ENCODE data around the gene HS3ST4.

The HS3ST4 gene

GRCh38 chr16:25827709-25828108 is 135.9 kb downstream of the HS3ST4 start:
- H3K27me3 Mint-ChIP-seq, result peaks cover 6% of the 10 kb centered on the region
- H3K36me3 Mint-ChIP-seq, result no peaks in the 10 kb centered on the region
- no peak overlapping the region for H3K27ac Mint-ChIP-seq
- no peaks in the 10 kb centered on the region for H3K9me3 Mint-ChIP-seq
- CTCF ChIA-PET, result interaction anchor here (1.0 kb wide), 1 partner anchor 967 kb away, joined by 3 read pairs; no protein-coding TSS in a partner anchor
- no peaks in the 10 kb centered on the region for H3K4me1 Mint-ChIP-seq
- DNase-seq, result no peak
- H3K4me3 Mint-ChIP-seq, result no peak overlapping the region

- CTCF ChIA-PET, result no interaction called here
- Mint-ChIP-seq H3K4me1 (no peaks in the 10 kb centered on the region), H3K9me3 (no peaks in the 10 kb centered on the region), H3K4me3 (no peak overlapping the region), H3K27me3 (peaks cover 6% of the 10 kb centered on the region), H3K27ac (no peak overlapping the region), H3K36me3 (no peaks in the 10 kb centered on the region)
- DNase-seq, result no peak
Observed at GRCh38 chr16:25828510-25828909, 136.8 kb downstream of the HS3ST4 start.

DNA sequence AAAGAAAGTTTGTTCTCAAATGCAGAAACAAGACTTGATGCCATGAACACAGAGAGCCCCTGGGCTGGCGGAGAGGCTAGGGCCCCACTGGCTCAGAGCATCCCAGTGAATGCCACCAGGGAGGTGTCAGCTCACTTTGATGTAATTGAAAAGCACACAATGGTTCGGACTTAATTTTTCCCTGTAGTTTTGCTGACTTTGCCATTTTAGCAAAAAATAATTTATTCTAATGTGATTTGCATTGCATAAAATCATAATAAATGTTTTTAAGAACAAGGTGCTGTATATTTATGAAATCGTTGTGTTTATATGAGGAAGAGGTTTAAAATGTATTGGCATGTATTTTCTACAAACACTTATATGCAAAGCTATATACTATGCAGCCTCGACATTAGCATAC is 140.5 kb downstream of the HS3ST4 start:
- Mint-ChIP-seq H3K4me1 (no peaks in the 10 kb centered on the region), H3K4me3 (no peak overlapping the region), H3K36me3 (no peaks in the 10 kb centered on the region), H3K27ac (no peak overlapping the region), H3K27me3 (peaks cover 14% of the 10 kb centered on the region), H3K9me3 (no peaks in the 10 kb centered on the region)
- CTCF ChIA-PET, result no interaction called here
- no peak for DNase-seq

DNA sequence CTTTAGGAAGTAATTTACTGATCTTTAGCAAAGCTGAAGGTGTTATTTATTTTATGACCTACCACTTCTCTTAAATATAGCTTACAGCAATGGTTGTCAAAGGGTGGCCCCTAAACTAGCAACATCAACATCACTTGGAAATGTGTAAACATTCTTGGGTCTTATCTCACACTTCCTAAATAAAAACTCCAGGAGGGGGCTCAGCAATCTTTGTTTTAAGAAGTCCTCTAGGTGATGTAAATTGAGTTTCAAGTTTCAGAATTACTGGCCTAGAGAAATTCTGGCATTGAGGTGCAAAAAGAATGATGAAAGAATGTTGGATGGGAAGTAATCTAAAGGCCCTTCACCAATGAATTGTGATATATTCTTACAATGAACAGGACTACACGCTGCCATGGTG is 142.3 kb downstream of the HS3ST4 start:
- H3K9me3 Mint-ChIP-seq, result no peaks in the 10 kb centered on the region
- CTCF ChIA-PET, result no interaction called here
- DNase-seq, result no peak
- H3K4me1 Mint-ChIP-seq, result peaks cover 4% of the 10 kb centered on the region
- no peak overlapping the region for H3K27ac Mint-ChIP-seq
- no peak overlapping the region for H3K4me3 Mint-ChIP-seq
- H3K36me3 Mint-ChIP-seq, result no peaks in the 10 kb centered on the region
- peaks cover 11% of the 10 kb centered on the region for H3K27me3 Mint-ChIP-seq

DNA sequence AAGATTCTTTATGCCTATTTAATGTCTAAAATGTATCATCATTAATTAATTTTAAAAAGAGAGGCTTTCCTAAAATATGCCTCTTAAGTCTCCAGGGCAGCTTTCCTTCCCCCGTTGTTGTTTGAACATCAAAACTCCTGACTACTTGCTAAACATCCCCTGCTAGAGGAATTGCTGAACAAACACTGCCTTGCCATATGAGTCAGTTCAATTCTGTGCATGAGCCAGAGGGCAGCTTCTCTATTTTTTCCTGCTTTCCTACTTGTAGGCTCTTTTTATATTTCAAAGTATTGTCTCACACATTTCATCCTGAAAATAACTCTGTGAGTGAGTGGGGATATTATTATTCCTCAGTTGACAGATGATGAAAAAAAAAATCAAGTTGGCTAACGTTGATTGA is 143.4 kb downstream of the HS3ST4 start:
- no peak for DNase-seq
- Mint-ChIP-seq H3K36me3 (no peaks in the 10 kb centered on the region), H3K27me3 (peaks cover 11% of the 10 kb centered on the region), H3K4me3 (no peak overlapping the region), H3K4me1 (peaks cover 4% of the 10 kb centered on the region), H3K27ac (no peak overlapping the region), H3K9me3 (no peaks in the 10 kb centered on the region)
- CTCF ChIA-PET, result no interaction called here

- H3K9me3 Mint-ChIP-seq, result no peaks in the 10 kb centered on the region
- DNase-seq, result peak; percentile 36
- H3K4me1 Mint-ChIP-seq, result peaks cover 4% of the 10 kb centered on the region
- CTCF ChIA-PET, result interaction anchor here (0.6 to 4.1 kb wide), 5 partner anchors 562 to 1010 kb away, joined by 3 to 18 read pairs (median 3); no protein-coding TSS in a partner anchor
- no peak overlapping the region for H3K4me3 Mint-ChIP-seq
- H3K27me3 Mint-ChIP-seq, result peaks cover 11% of the 10 kb centered on the region
- no peaks in the 10 kb centered on the region for H3K36me3 Mint-ChIP-seq
- no peak overlapping the region for H3K27ac Mint-ChIP-seq
Observed at GRCh38 chr16:25838724-25839186, 147.0 kb downstream of the HS3ST4 start.

- CTCF ChIA-PET, result interaction anchor here (4.1 kb wide), 1 partner anchor 804 kb away, joined by 18 read pairs; no protein-coding TSS in a partner anchor
- Mint-ChIP-seq H3K4me1 (peaks cover 4% of the 10 kb centered on the region), H3K9me3 (peaks cover 1% of the 10 kb centered on the region), H3K27me3 (peaks cover 3% of the 10 kb centered on the region), H3K4me3 (no peak overlapping the region), H3K27ac (no peak overlapping the region), H3K36me3 (no peaks in the 10 kb centered on the region)
- DNase-seq, result no peak
Observed at GRCh38 chr16:25841761-25842160, 150.0 kb downstream of the HS3ST4 start.

DNA sequence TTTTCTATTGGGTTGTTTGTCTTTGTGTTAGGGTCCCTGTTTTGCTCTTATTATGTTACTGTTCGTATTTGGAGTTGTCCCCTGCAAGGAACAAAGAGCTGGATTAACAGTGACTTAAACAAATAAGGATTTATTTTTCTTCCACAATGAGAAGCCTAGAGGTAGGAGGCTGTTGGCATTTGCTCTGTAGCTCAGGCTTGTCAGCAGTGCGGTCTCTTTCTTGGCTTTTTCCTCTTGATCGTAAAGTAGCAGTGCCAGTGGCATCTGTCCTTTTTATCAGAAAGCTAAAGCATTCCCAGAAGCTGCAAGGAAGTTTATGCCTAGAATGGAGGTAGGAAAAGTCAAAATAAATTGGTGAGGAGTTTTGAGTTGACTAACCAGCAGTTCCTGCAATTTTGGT is 154.1 kb downstream of the HS3ST4 start:
- CTCF ChIA-PET, result no interaction called here
- DNase-seq, result no peak
- H3K4me1 Mint-ChIP-seq, result no peaks in the 10 kb centered on the region
- no peak overlapping the region for H3K27ac Mint-ChIP-seq
- H3K27me3 Mint-ChIP-seq, result no peaks in the 10 kb centered on the region
- no peak overlapping the region for H3K4me3 Mint-ChIP-seq
- H3K9me3 Mint-ChIP-seq, result peaks cover 1% of the 10 kb centered on the region
- no peaks in the 10 kb centered on the region for H3K36me3 Mint-ChIP-seq

- no peaks in the 10 kb centered on the region for H3K4me1 Mint-ChIP-seq
- no peak for DNase-seq
- no peak overlapping the region for H3K27ac Mint-ChIP-seq
- no peaks in the 10 kb centered on the region for H3K36me3 Mint-ChIP-seq
- no peaks in the 10 kb centered on the region for H3K9me3 Mint-ChIP-seq
- peaks cover 7% of the 10 kb centered on the region for H3K27me3 Mint-ChIP-seq
- H3K4me3 Mint-ChIP-seq, result no peak overlapping the region
- CTCF ChIA-PET, result no interaction called here
Observed at GRCh38 chr16:25854141-25854540, 162.4 kb downstream of the HS3ST4 start.

- no peaks in the 10 kb centered on the region for H3K36me3 Mint-ChIP-seq
- DNase-seq, result no peak
- H3K27ac Mint-ChIP-seq, result no peak overlapping the region
- CTCF ChIA-PET, result no interaction called here
- no peaks in the 10 kb centered on the region for H3K4me1 Mint-ChIP-seq
- H3K9me3 Mint-ChIP-seq, result no peaks in the 10 kb centered on the region
- H3K4me3 Mint-ChIP-seq, result no peak overlapping the region
- peaks cover 7% of the 10 kb centered on the region for H3K27me3 Mint-ChIP-seq
Observed at GRCh38 chr16:25855063-25855462, 163.3 kb downstream of the HS3ST4 start.

DNA sequence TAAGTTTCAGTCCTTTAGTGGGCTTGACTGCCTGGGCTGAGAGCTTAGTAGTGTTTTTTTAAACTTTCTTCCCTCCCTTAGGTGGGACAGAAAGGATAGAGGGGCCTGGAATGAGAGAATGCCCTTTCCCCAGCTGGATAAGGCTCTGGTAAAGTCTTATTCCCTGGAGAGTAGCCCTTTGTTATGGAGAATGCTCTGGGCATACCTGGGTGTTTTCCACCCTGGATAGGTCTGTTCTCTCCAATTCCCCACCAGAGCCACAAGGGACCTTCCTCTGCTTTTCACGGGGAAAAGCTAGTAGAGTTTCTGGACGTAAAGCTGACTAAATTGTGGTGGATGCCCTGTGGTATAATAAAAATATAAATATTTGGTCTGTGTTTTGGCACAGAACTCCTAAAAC is 164.1 kb downstream of the HS3ST4 start:
- DNase-seq, result no peak
- H3K27ac Mint-ChIP-seq, result no peak overlapping the region
- CTCF ChIA-PET, result no interaction called here
- no peak overlapping the region for H3K4me3 Mint-ChIP-seq
- no peaks in the 10 kb centered on the region for H3K9me3 Mint-ChIP-seq
- peaks cover 7% of the 10 kb centered on the region for H3K27me3 Mint-ChIP-seq
- no peaks in the 10 kb centered on the region for H3K36me3 Mint-ChIP-seq
- no peaks in the 10 kb centered on the region for H3K4me1 Mint-ChIP-seq

GRCh38 chr16:25859645-25860044 is 167.9 kb downstream of the HS3ST4 start:
- H3K9me3 Mint-ChIP-seq, result no peaks in the 10 kb centered on the region
- no peak for DNase-seq
- no peaks in the 10 kb centered on the region for H3K4me1 Mint-ChIP-seq
- H3K4me3 Mint-ChIP-seq, result no peak overlapping the region
- no peaks in the 10 kb centered on the region for H3K36me3 Mint-ChIP-seq
- CTCF ChIA-PET, result no interaction called here
- peaks cover 7% of the 10 kb centered on the region for H3K27me3 Mint-ChIP-seq
- no peak overlapping the region for H3K27ac Mint-ChIP-seq

DNA sequence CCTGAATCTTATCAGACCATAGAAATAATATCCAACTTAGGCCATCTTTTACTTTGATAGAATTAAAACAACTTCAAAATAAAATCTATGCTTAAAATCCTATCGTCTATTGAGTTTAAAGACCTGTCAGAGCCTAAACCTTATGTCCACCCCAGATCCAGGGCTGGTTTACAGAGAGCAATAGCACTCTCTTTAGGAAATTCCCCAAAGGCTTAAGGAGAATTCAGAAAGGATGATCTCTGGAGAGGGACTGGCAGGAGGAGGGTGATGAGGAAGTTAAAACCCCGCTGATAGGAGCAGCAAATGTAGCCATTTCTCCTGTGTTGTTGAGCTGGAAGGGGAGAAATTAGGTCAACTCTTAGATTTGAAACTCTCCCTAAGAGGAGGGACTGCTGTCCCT is 175.3 kb downstream of the HS3ST4 start:
- H3K27me3 Mint-ChIP-seq, result no peaks in the 10 kb centered on the region
- H3K9me3 Mint-ChIP-seq, result no peaks in the 10 kb centered on the region

DNA sequence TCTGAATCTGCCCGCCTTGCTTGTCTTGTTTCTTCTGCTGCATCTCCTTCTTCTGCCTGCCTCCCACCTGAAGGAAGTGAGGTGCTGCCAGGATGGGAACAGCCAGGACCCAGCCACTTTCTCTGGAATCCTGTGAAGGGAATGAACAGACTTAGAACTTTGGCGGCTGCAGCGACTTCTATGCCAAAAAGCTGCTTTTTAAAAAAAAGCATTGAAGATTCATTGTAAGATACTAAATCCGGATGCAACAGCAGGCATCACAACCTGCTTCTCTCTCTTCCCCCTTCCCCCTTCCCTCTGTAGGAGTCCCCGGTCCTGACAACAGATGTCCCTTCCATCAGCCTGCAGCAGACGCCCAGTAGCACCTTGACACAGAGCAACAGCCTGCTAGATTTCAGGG is 176.3 kb downstream of the HS3ST4 start:
- CTCF ChIA-PET, result no interaction called here
- H3K27me3 Mint-ChIP-seq, result no peaks in the 10 kb centered on the region
- DNase-seq, result no peak
- H3K36me3 Mint-ChIP-seq, result no peaks in the 10 kb centered on the region
- H3K4me1 Mint-ChIP-seq, result no peaks in the 10 kb centered on the region
- H3K27ac Mint-ChIP-seq, result no peak overlapping the region
- no peaks in the 10 kb centered on the region for H3K9me3 Mint-ChIP-seq
- H3K4me3 Mint-ChIP-seq, result no peak overlapping the region

More for the DNA sequence above, 175.3 kb downstream of the HS3ST4 start:
- CTCF ChIA-PET, result no interaction called here
- no peaks in the 10 kb centered on the region for H3K4me1 Mint-ChIP-seq
- no peak overlapping the region for H3K4me3 Mint-ChIP-seq
- H3K27ac Mint-ChIP-seq, result no peak overlapping the region
- no peak for DNase-seq
- no peaks in the 10 kb centered on the region for H3K36me3 Mint-ChIP-seq

- Mint-ChIP-seq H3K4me1 (no peaks in the 10 kb centered on the region), H3K27me3 (no peaks in the 10 kb centered on the region), H3K36me3 (no peaks in the 10 kb centered on the region), H3K9me3 (no peaks in the 10 kb centered on the region), H3K27ac (no peak overlapping the region), H3K4me3 (no peak overlapping the region)
- no peak for DNase-seq
- CTCF ChIA-PET, result no interaction called here
Observed at GRCh38 chr16:25868706-25869370, 177.1 kb downstream of the HS3ST4 start.

Measured in activated naive CD4-positive, alpha-beta T cell treated with anti-CD3 and anti-CD28 coated beads, Interleukin-2, amount 10 ng/mL, durations not matched to agents 7 days and 5 days (primary cell).